Muscle of leg (tissue), 11 donors: ENCODE data around the gene ARMC12. TPM values are rescaled to one million over a fixed set of nuclear protein-coding genes. Genes with fewer than 3 reads are reported as not detected.

Experiments used
- DNase-seq: peaks from one replicate; pipeline ENCODE4 v3.0.0; 2013
- H3K27ac ChIP-seq: one replicate; pipeline ENCODE4 v1.5.1; 2013; ENCODE audit warnings: mild to moderate bottlenecking, low read length, control low read depth
- H3K27me3 ChIP-seq: one replicate; pipeline ENCODE4 v1.6.1; 2013; ENCODE audit warnings: low read length; ENCODE audit not compliant: control insufficient read depth, insufficient read depth
- H3K36me3 ChIP-seq: one replicate; pipeline ENCODE4 v1.6.1; 2013; ENCODE audit warnings: low read length; ENCODE audit not compliant: control insufficient read depth, insufficient read depth
- H3K4me1 ChIP-seq: one replicate; pipeline ENCODE4 v1.6.1; 2013; ENCODE audit warnings: low read length; ENCODE audit not compliant: control insufficient read depth, insufficient read depth
- H3K4me3 ChIP-seq: one replicate; pipeline ENCODE4 v1.5.1; 2013; ENCODE audit warnings: low read length, control low read depth
- H3K9me3 ChIP-seq: replicated peaks from 2 replicates; pipeline ENCODE4 v1.6.1; 2013; ENCODE audit warnings: low read depth, low read length; ENCODE audit not compliant: control insufficient read depth
- WGBS: methylation state at CpG from one replicate; pipeline ENCODE4 v1.1.5; 2013; ENCODE audit warnings: missing lambda C conversion rate; ENCODE audit not compliant: insufficient coverage; 5-methylcytosine and 5-hydroxymethylcytosine counted together
- polyA plus RNA-seq, 8 donors: library from polyadenylated mRNA; unstranded; fragments of 120-200 nt; gene quantifications; one replicate each; pipeline versions ENCODE4 v1.2.1 to v1.2.3, GENCODE V29; 2013; ENCODE audit warnings: inconsistent platforms in 1 of 8, low replicate concordance in 1 of 8; ENCODE audit not compliant: insufficient read length in 8 of 8, insufficient read depth in 1 of 8
- total RNA-seq: library from RNA; stranded (reverse); fragments of 120-200 nt; gene quantifications from one replicate; pipeline ENCODE4 v1.2.4, GENCODE V29; 2013

Gene ARMC12
- total and polyA plus RNA-seq, 9 donors: 0.57 to 1.2 (median 0.75) TPM

GRCh38 chr6:35787266-35788218 is 50.7 kb downstream of the ARMC12 start:
- no peaks in the 10 kb centered on the region for H3K36me3 ChIP-seq
- no peaks in the 10 kb centered on the region for H3K9me3 ChIP-seq
- 77% methylated on average over 10 of the region's 13 CpGs for WGBS
- H3K27ac ChIP-seq: no peak overlapping the region
- no peak overlapping the region for H3K4me3 ChIP-seq
- H3K27me3 ChIP-seq: peaks cover 27% of the 10 kb centered on the region
- no peak for DNase-seq
- H3K4me1 ChIP-seq: no peaks in the 10 kb centered on the region

- H3K9me3 ChIP-seq: no peaks in the 10 kb centered on the region
- H3K4me3 ChIP-seq: no peak overlapping the region
- no peaks in the 10 kb centered on the region for H3K4me1 ChIP-seq
- no peak for DNase-seq
- no peak overlapping the region for H3K27ac ChIP-seq
- no peaks in the 10 kb centered on the region for H3K36me3 ChIP-seq
- H3K27me3 ChIP-seq: peaks cover 27% of the 10 kb centered on the region
- 70% methylated on average over 2 of the region's 4 CpGs for WGBS
Measured at GRCh38 chr6:35788423-35788982, 51.7 kb downstream of the ARMC12 start.

GRCh38 chr6:35790683-35791082 is 53.9 kb downstream of the ARMC12 start:
- Histone ChIP-seq H3K36me3 (no peaks in the 10 kb centered on the region), H3K4me3 (no peak overlapping the region), H3K27me3 (peaks cover 25% of the 10 kb centered on the region), H3K27ac (no peak overlapping the region), H3K9me3 (no peaks in the 10 kb centered on the region), H3K4me1 (no peaks in the 10 kb centered on the region)
- no peak for DNase-seq
- 83% methylated on average over 5 of the region's 5 CpGs for WGBS

GRCh38 chr6:35794536-35795452 is 58.0 kb downstream of the ARMC12 start:
- WGBS: 88% methylated on average over 10 of the region's 17 CpGs
- DNase-seq: no peak
- H3K4me3 ChIP-seq: no peak overlapping the region
- H3K27me3 ChIP-seq: peaks cover 12% of the 10 kb centered on the region
- H3K9me3 ChIP-seq: no peaks in the 10 kb centered on the region
- no peaks in the 10 kb centered on the region for H3K36me3 ChIP-seq
- H3K27ac ChIP-seq: no peak overlapping the region
- H3K4me1 ChIP-seq: no peaks in the 10 kb centered on the region

- 92% methylated on average over 6 of the region's 11 CpGs for WGBS
- Histone ChIP-seq H3K9me3 (no peaks in the 10 kb centered on the region), H3K4me3 (no peak overlapping the region), H3K27me3 (peaks cover 12% of the 10 kb centered on the region), H3K27ac (no peak overlapping the region), H3K4me1 (no peaks in the 10 kb centered on the region), H3K36me3 (no peaks in the 10 kb centered on the region)
- no peak for DNase-seq
Measured at GRCh38 chr6:35795453-35796071, 58.7 kb downstream of the ARMC12 start.

- H3K9me3 ChIP-seq: no peaks in the 10 kb centered on the region
- H3K4me3 ChIP-seq: no peak overlapping the region
- H3K36me3 ChIP-seq: no peaks in the 10 kb centered on the region
- WGBS: 90% methylated on average over 2 of the region's 4 CpGs
- peaks cover 12% of the 10 kb centered on the region for H3K27me3 ChIP-seq
- DNase-seq: no peak
- no peaks in the 10 kb centered on the region for H3K4me1 ChIP-seq
- no peak overlapping the region for H3K27ac ChIP-seq
Measured at GRCh38 chr6:35796236-35796635, 59.4 kb downstream of the ARMC12 start.

- H3K27ac ChIP-seq: no peak overlapping the region
- WGBS: 71% methylated on average over 2 of the region's 8 CpGs
- H3K4me3 ChIP-seq: no peak overlapping the region
- H3K9me3 ChIP-seq: no peaks in the 10 kb centered on the region
- no peak for DNase-seq
- H3K36me3 ChIP-seq: no peaks in the 10 kb centered on the region
- no peaks in the 10 kb centered on the region for H3K4me1 ChIP-seq
- peaks cover 8% of the 10 kb centered on the region for H3K27me3 ChIP-seq
Measured at GRCh38 chr6:35797837-35798526, 61.1 kb downstream of the ARMC12 start.
